Ectodermal cell (in vitro differentiated cells): Measurements from ENCODE around the gene ITPR3.

Source experiments
- H3K27ac ChIP-seq: 2 replicates; pipeline ENCODE4 v1.7.0; 2013; ENCODE audit warnings: mild to moderate bottlenecking, low read depth, low read length; ENCODE audit not compliant: insufficient read depth, poor library complexity, severe bottlenecking
- H3K27me3 ChIP-seq: 2 replicates; pipeline ENCODE4 v1.7.0; 2013; ENCODE audit warnings: mild to moderate bottlenecking, low read length; ENCODE audit not compliant: insufficient read depth, control insufficient read depth, poor library complexity, severe bottlenecking
- H3K36me3 ChIP-seq: one replicate; pipeline ENCODE4 v1.7.0; 2013; ENCODE audit warnings: low read length; ENCODE audit not compliant: control insufficient read depth, insufficient read depth
- H3K4me1 ChIP-seq: one replicate; pipeline ENCODE4 v1.7.0; 2013; ENCODE audit warnings: low read length; ENCODE audit not compliant: control insufficient read depth, insufficient read depth
- H3K4me3 ChIP-seq: 2 replicates; pipeline ENCODE4 v1.7.0; 2013; ENCODE audit warnings: low read depth, low read length, control low read depth; ENCODE audit not compliant: insufficient read depth
- H3K9me3 ChIP-seq: 2 replicates; pipeline ENCODE4 v1.7.0; 2013; ENCODE audit warnings: mild to moderate bottlenecking, low read length, moderate library complexity; ENCODE audit not compliant: control insufficient read depth
- WGBS, 2 experiments: methylation state at CpG; one replicate each; pipeline ENCODE4 v1.1.7; 2013; ENCODE audit warnings: missing lambda C conversion rate in 2 of 2; 5-methylcytosine and 5-hydroxymethylcytosine counted together

Gene ITPR3

GRCh38 chr6:33689879-33690278, 68.8 kb downstream of the ITPR3 start:
- no peak overlapping the region for H3K4me3 ChIP-seq
- H3K9me3 ChIP-seq, result no peaks in the 10 kb centered on the region
- no peaks in the 10 kb centered on the region for H3K27me3 ChIP-seq
- no peak overlapping the region for H3K27ac ChIP-seq
- no peaks in the 10 kb centered on the region for H3K36me3 ChIP-seq
- WGBS, 2 experiments, result 93 to 96% methylated on average over 10 of the region's 10 CpGs
- peaks cover 32% of the 10 kb centered on the region for H3K4me1 ChIP-seq

GRCh38 chr6:33690766-33691165, 69.6 kb downstream of the ITPR3 start:
- no peaks in the 10 kb centered on the region for H3K27me3 ChIP-seq
- 92 to 93% methylated on average over 13 of the region's 13 CpGs for WGBS, 2 experiments
- H3K4me3 ChIP-seq, result no peak overlapping the region
- peaks cover 32% of the 10 kb centered on the region for H3K4me1 ChIP-seq
- H3K9me3 ChIP-seq, result no peaks in the 10 kb centered on the region
- H3K36me3 ChIP-seq, result peaks cover 3% of the 10 kb centered on the region
- H3K27ac ChIP-seq, result no peak overlapping the region

- Histone ChIP-seq H3K27ac (no peak overlapping the region), H3K9me3 (no peaks in the 10 kb centered on the region), H3K4me1 (peaks cover 32% of the 10 kb centered on the region), H3K27me3 (no peaks in the 10 kb centered on the region), H3K4me3 (no peak overlapping the region), H3K36me3 (peaks cover 5% of the 10 kb centered on the region)
- WGBS, 2 experiments, result 96% methylated on average over 15 of the region's 15 CpGs
Observed at GRCh38 chr6:33691456-33692077, 70.4 kb downstream of the ITPR3 start.

- Histone ChIP-seq H3K27ac (no peak overlapping the region), H3K9me3 (no peaks in the 10 kb centered on the region), H3K4me1 (peaks cover 32% of the 10 kb centered on the region), H3K36me3 (peaks cover 5% of the 10 kb centered on the region), H3K27me3 (no peaks in the 10 kb centered on the region), H3K4me3 (no peak overlapping the region)
- 75 to 76% methylated on average over 12 of the region's 12 CpGs for WGBS, 2 experiments
Observed at GRCh38 chr6:33692078-33692759, 71.1 kb downstream of the ITPR3 start.

GRCh38 chr6:33692760-33693158, 71.6 kb downstream of the ITPR3 start:
- H3K27me3 ChIP-seq, result no peaks in the 10 kb centered on the region
- WGBS, 2 experiments, result 95% methylated on average over 10 of the region's 10 CpGs
- H3K4me1 ChIP-seq, result peaks cover 32% of the 10 kb centered on the region
- H3K27ac ChIP-seq, result no peak overlapping the region
- peaks cover 5% of the 10 kb centered on the region for H3K36me3 ChIP-seq
- H3K9me3 ChIP-seq, result no peaks in the 10 kb centered on the region
- H3K4me3 ChIP-seq, result no peak overlapping the region

- Histone ChIP-seq H3K9me3 (no peaks in the 10 kb centered on the region), H3K27me3 (no peaks in the 10 kb centered on the region), H3K27ac (no peak overlapping the region), H3K4me3 (no peak overlapping the region), H3K36me3 (peaks cover 5% of the 10 kb centered on the region), H3K4me1 (peaks cover 32% of the 10 kb centered on the region)
- 92 to 93% methylated on average over 28 of the region's 28 CpGs for WGBS, 2 experiments
Observed at GRCh38 chr6:33693186-33694105, 72.3 kb downstream of the ITPR3 start.

- no peaks in the 10 kb centered on the region for H3K9me3 ChIP-seq
- H3K4me1 ChIP-seq, result peaks cover 32% of the 10 kb centered on the region
- H3K4me3 ChIP-seq, result no peak overlapping the region
- peaks cover 5% of the 10 kb centered on the region for H3K36me3 ChIP-seq
- 92 to 94% methylated on average over 19 of the region's 19 CpGs for WGBS, 2 experiments
- H3K27me3 ChIP-seq, result no peaks in the 10 kb centered on the region
- H3K27ac ChIP-seq, result no peak overlapping the region
Observed at GRCh38 chr6:33694401-33694931, 73.3 kb downstream of the ITPR3 start.

GRCh38 chr6:33694977-33695376, 73.9 kb downstream of the ITPR3 start:
- no peak overlapping the region for H3K27ac ChIP-seq
- no peaks in the 10 kb centered on the region for H3K9me3 ChIP-seq
- no peak overlapping the region for H3K4me3 ChIP-seq
- no peaks in the 10 kb centered on the region for H3K27me3 ChIP-seq
- H3K4me1 ChIP-seq, result peaks cover 32% of the 10 kb centered on the region
- peaks cover 7% of the 10 kb centered on the region for H3K36me3 ChIP-seq
- WGBS, 2 experiments, result 80 to 83% methylated on average over 5 of the region's 5 CpGs

GRCh38 chr6:33695451-33695887, 74.3 kb downstream of the ITPR3 start:
- Histone ChIP-seq H3K36me3 (peaks cover 12% of the 10 kb centered on the region), H3K9me3 (no peaks in the 10 kb centered on the region), H3K4me1 (peaks cover 35% of the 10 kb centered on the region), H3K27me3 (no peaks in the 10 kb centered on the region), H3K27ac (no peak overlapping the region), H3K4me3 (no peak overlapping the region)
- 94 to 95% methylated on average over 16 of the region's 16 CpGs for WGBS, 2 experiments

- Histone ChIP-seq H3K4me1 (peaks cover 35% of the 10 kb centered on the region), H3K9me3 (no peaks in the 10 kb centered on the region), H3K27ac (no peak overlapping the region), H3K36me3 (peaks cover 14% of the 10 kb centered on the region), H3K27me3 (no peaks in the 10 kb centered on the region), H3K4me3 (no peak overlapping the region)
- 95 to 97% methylated on average over 10 of the region's 10 CpGs for WGBS, 2 experiments
Observed at GRCh38 chr6:33696076-33696475, 75.0 kb downstream of the ITPR3 start.
